ENCODE measurements around the gene FCAMR.

DNA sequence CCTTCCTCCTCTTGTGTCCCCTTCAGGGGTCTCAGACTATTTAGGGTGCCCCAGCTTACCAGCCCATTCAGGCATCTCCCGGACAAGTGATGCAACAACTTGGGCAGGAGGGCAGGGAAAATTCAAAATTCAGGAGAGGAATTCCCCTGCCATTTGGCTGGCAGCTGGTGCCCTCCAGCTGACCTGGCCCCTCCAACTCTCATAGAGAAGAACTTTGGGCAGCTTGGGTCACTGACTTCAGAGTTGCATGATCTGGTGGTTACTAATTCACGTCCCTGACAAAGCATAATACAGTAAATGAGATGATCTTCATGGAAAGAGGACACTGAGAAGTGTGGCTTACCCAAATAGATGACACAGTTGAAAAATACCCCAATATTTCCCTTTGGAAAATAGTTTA, at the start of gene FCAMR:
- TF ChIP-seq, protein P1, sequence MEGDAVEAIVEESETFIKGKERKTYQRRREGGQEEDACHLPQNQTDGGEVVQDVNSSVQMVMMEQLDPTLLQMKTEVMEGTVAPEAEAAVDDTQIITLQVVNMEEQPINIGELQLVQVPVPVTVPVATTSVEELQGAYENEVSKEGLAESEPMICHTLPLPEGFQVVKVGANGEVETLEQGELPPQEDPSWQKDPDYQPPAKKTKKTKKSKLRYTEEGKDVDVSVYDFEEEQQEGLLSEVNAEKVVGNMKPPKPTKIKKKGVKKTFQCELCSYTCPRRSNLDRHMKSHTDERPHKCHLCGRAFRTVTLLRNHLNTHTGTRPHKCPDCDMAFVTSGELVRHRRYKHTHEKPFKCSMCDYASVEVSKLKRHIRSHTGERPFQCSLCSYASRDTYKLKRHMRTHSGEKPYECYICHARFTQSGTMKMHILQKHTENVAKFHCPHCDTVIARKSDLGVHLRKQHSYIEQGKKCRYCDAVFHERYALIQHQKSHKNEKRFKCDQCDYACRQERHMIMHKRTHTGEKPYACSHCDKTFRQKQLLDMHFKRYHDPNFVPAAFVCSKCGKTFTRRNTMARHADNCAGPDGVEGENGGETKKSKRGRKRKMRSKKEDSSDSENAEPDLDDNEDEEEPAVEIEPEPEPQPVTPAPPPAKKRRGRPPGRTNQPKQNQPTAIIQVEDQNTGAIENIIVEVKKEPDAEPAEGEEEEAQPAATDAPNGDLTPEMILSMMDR (IDR thresholded peaks at IDR 0.05 in 4 of 5, conservative IDR thresholded peaks at IDR 0.05 in 1 of 5), result no peak
- TF ChIP-seq POLR2A (IDR thresholded peaks at IDR 0.05), result no peak

All from gastrocnemius medialis (tissue), 4 donors.